NCI-H2171 treated with DMSO at 0.1 percent for 48 hours (cell line): ENCODE data around the gene RPL18.
A peak's percentile ranks its signal among the peaks of the same experiment; 100 is the strongest.

Experiments used
- DNase-seq: peaks from one replicate; lab custom pipeline; 2025; lab: John Stamatoyannopoulos, UW

The RPL18 gene

DNA sequence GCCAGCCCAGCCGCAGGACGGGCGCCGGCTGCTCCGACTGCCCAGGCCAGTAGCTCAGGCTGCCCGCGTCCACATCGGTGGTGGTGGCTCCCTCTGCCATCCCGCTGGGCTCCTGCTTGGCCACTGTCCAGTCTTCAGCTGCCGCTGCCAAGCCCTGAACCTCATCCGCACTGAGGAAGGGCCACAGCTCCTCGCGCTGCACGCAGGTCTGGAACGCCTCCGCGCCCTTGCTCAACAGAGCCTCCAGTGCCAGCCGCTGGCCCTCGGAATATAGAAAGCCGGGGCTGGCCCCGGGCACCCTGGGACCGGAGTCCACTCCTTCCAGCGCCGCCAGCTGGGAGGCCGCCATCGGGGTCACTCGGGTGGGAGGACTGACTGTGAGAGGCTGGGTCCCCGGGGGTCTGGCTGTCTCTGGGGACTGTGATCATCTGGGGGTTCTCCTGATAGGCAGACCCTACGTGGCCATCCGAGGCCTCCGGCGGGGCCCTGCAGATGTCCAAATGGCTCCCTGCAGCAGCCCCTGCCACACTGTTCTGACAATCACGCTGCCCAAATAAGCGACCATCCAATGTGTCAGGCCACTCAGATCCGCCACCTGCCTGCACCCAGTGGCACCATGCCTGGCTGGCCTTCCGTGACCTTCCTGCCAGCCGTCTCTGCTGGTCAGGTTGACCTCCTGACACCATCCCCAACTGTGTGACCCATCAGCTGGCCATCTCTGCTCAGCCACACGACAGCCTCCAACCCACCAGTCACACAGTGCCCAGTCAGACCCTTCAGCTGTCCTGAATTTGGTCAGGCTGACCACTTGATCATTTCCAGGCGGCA, 5.7 kb downstream of the RPL18 start:
- DNase-seq: no peak

DNA sequence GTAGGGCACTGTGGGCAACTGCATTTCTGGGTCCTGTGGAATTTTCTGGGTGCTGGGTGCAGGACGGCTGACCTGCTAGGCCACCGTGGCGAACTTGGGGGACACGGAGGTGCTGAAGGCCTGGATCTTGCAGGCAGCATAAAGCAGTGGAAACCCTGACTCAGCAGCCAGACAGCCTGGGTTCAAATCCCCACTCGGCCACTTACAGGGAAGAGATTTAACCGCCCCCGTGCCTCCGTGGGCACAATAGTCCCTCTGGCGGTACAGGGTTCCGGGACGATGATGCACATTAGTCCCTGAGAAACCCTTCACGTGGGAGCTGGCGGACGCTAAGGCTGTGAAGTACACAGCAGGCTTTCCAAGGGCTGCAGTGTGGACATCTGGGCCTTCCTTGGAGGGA, 7.1 kb downstream of the RPL18 start:
- no peak for DNase-seq

DNA sequence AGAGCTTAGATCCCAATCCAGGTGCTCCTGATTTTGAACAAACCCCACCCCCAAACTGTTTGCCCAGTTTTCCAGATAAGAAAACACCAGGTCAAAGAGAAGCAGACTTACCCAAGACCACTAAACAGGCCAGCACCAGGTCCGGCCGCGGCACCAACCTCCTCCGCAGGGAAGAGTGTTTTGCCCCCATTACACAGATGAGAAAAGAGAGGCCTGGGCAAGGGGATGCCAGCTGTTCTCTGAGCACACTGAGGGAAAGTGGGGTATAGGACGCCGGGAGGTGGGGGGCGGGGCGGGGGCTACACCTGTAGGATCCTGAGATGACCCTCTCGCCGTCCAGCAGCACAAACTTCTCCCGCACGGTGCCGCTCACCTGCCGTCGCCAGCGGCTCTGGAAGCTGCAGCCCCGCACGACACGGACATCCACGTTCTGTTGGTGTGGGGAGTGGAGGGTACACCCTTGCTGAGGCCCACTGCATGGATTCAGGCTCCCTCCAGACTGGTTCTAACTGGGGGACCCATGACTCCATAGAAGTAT, 9.3 kb downstream of the RPL18 start:
- no peak for DNase-seq

DNA sequence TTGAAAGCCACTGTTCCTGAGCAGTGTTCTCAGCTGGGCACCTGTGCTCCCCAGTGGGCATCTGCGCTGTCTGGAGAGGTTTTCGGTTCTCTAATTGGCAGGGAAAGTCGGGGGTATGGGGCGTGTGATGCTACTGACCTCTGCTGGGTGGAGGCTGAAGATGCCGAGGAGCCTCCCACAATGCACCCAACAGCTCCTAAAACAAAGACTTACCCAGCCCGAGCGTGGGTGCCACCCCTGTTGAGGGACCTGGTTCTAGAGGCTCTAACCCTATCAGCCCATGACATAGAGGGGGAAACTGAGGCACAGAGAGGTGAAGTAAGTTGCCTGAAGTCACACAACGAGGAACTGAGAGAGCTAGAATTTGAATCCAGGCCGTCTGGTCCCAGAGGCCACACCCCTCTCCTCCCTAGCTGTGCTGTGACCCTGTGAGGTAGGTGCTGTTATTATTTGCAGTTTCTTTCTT, 10.1 kb downstream of the RPL18 start:
- DNase-seq: peak; percentile 80

DNA sequence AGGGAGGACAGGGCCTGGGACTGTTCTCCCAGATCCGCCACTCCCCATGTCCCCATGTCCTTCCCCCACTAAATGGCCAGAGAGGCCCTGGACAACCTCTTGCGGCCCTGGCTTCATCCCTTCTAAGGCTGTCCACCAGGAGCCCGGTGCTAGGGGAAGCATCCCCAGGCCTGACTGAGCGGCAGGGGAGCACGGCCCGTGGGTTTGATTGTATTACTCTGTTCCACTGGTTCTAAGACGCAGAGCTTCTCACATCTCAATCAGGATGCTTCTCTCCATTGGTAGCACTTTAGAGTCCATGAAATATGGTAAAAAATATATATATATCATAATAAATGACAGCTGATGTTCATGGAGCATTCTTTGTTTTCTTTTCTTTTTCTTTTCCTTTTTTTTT, 11.6 kb downstream of the RPL18 start:
- DNase-seq: no peak

DNA sequence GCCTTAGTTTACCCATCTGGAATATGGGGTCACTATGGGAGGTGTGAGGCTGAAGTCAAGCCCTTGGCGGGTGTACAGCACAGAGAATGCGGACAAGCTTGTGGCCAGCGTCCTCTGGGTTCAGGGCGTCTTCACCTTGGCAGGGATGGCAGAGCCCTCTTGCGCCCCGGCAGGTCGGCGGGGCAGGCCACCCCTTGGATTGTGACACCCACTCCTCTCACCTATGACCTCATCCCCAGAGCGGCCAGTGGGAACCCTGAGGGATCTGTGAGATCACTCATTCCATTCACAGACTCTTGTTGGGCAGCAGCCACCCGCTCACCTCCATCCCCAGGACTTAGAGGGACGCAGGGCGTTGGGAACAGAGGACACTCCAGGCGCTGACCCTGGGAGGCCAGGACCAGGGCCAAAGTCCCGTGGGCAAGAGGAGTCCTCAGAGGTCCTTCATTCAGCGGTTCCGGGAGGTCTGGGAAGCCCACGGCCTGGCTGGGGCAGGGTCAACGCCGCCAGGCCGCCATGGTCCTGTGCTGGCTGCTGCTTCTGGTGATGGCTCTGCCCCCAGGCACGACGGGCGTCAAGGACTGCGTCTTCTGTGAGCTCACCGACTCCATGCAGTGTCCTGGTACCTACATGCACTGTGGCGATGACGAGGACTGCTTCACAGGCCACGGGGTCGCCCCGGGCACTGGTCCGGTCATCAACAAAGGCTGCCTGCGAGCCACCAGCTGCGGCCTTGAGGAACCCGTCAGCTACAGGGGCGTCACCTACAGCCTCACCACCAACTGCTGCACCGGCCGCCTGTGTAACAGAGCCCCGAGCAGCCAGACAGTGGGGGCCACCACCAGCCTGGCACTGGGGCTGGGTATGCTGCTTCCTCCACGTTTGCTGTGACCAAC, 12.3 kb downstream of the RPL18 start, which contains the start of gene SPACA4:
SPACA4 (plus strand) TSS at position 280 of the 896 bp plus-strand sequence; CDS start at position 517, 237 bp downstream.
- DNase-seq: no peak

DNA sequence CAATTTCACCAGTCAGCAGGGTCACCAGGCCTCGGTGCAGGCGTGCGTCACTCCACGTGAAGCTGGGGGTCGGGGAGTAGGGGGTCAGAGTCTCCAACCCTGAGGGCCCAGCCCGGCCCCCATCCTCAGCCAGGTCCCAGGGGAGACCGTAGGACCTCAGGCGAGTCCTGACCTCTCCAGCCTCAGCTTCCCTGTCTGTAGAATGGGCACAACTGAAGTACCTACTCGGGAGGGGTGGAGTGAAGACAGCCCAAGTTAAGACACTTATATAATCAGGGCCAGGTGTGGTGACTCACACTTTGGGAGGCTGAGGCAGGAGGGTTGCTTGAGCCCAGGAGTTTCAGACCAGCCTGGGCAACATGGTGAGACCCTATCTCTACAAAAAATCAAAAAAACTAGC, 15.1 kb downstream of the RPL18 start:
- DNase-seq: no peak

DNA sequence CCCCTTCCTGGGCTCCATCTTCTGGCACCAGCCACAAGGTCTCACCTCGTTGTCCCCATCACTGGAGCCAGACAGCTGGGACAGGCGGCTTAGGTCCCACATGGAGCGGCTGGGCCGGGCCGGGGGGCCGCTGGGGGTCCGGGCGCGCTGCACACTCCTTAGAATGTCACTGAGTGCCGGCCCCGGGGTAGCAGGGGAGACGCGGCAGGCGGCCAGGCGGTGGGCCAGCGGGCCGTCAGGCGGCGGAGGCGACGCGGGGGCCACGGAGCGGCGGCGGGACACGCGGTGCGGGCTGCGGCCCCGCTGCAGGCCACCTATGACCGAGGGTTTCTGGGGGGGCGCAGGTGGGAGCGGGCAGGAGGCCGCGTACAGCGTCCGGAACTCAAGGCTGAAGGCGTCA, 15.5 kb downstream of the RPL18 start:
- DNase-seq: no peak

DNA sequence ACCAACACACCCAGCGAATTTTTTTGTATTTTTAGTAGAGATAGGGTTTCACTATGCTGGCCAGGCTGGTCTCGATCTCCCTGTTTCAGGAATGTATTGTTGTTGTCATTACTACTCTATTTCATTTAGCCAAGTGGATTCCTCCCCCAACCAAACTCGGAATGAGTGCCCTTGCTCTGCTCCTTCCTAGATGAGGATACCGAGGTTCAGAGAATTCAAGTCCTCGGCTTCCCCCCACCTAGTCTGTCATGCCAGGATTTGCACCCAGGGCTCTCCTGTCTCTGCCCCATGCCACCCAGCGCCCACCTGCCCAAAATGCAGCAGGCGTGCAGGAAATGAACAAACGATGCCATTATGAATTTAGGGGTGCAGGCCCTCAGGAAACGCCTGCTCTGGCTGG, 16.0 kb downstream of the RPL18 start:
- no peak for DNase-seq

DNA sequence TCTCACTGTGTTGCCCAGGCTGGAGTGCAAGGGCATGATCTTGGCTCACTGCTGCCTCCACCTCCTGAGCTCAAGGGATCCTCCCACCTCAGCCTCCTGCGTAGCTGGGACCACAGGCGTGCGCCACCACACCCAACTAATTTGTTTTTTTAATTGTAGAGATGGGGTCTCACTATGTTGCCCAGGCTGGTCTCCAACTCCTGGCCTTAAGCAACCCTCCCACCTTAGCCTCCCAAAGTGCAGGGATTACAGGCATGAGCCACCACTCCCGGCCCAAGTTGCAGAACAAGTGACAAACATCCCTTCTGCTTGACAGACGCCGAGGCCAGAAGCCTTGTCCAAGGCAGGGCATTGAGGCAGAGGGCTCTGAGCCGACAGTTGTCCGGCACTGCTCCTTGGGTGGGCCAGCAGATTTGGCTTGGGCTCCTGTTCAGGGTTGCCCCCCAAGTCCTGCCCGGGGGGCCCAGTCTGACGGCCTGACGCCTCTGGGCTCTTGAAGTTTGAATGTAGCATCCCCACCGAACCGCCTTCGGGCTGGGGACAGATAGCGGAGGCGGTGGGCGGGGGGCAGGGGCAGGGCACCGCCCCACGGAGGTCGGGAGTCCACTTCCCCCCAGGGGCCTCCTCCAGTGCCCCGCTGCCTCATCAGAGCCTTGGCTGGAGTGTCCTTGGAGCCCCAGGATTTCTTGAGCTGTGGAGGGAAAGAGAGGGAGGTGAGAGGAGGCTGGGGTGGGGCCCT, 18.1 kb downstream of the RPL18 start:
- DNase-seq: no peak

DNA sequence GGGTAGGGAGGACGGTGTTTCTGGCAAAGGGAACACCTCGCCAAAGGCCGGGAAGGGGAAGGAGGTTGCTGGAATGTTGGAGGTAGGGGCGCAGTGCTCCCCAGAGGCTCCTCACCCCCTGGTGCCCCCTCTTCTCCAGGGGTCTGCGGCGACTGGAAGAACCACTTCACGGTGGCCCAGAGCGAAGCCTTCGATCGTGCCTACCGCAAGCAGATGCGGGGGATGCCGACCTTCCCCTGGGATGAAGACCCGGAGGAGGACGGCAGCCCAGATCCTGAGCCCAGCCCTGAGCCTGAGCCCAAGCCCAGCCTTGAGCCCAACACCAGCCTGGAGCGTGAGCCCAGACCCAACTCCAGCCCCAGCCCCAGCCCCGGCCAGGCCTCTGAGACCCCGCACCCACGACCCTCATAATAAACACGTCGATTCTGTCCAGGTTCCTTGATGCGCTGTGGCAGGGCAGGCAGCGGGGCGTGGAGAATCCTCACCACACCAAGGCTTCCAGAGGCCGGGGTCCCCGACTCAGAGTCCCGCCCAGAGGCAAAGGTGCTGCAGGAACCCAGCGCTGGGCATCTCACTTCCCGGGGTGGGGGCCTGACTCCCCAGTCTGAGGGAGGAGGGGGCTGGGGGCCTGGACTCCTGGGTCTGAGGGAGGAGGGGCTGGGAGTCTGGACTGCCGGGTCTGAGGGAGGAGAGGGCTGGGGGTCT, 19.8 kb downstream of the RPL18 start:
- DNase-seq: no peak

DNA sequence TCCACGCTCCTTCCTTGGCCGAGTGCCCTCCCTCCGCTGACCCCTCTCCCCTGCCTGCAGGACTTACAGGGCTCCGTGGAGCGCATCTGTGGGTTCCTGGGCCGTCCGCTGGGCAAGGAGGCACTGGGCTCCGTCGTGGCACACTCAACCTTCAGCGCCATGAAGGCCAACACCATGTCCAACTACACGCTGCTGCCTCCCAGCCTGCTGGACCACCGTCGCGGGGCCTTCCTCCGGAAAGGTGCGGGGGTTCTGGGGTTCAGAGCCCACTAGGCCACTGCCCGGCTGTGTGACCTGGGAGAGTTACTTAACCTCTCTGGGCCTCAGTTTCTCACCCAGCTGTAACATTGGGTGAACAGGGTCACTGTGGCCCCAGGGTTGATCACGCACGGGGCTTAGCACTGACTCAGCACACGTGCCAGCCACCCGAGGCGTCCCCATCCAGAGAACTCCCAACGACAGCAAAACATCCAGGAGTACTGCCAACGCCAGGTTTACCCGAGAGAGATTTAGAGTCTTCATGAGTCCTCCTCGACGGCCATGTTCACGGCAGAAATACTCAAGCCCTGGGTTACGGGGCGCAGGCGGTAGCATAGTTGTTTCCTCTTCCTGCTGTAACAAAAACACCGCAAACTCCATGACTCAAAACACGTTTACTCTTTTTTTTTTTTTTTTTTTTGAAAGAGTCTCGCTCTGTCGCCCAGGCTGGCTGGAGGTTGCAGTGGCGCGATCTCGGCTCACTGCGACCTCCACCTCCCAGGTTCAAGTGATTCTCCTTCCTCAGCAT, 22.1 kb downstream of the RPL18 start:
- no peak for DNase-seq

DNA sequence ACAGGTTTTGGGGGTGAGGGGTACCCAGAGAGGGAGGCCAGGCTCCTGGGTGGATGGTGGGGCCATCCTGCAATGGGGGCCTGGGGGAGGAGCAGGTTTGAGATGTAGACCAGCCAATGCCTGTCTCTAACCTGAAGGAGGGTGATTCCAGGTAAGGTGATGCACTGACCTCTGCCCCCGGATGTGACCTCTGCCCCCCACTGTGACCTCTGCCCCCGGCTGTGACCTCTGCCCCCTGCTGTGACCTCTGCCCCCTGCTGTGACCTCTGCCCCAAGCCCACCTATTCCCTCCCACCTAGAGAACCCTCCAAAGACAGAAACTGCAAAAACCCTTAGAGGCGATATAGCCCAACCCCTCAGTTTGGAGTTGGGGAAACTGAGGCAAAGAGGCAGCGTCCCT, 22.7 kb downstream of the RPL18 start:
- DNase-seq: no peak

DNA sequence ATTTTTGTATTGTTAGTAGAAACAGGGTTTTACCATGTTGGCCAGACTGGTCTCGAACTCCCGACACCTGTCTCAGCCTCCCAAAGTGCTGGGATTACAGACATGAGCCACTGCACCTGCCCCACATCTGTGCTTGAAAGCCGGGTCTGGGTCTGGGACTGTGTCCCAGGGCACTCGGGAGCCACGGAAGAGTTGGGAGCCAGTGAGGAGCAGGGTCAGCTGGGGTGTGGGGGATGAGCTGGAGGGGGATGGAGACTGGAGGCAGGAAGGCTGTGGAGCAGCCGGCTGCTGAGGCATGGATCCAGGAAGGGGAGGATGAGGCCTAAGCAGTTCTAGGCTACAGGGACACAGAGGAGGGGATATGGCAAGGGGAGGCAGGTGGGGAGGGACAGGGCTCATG, 23.1 kb downstream of the RPL18 start:
- DNase-seq: no peak

DNA sequence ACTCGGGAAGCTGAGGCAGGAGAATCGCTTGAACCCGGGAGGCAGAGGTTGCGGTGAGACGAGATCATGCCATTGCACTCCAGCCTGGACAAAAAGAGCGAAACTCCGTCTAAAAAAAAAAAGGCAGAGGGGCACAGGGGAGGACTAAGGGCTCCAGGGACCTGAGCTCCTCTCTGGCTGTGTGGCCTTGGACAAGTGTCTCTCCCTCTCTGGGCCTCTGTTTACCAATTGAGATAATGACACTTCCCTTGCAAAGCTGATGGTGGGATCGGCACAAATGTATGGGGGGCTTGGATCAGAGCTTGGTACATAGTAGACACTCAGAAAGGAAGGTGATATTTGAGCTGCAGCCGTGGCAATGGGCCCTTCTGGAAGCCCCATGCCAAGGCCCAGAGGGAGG, 23.8 kb downstream of the RPL18 start:
- DNase-seq: no peak

DNA sequence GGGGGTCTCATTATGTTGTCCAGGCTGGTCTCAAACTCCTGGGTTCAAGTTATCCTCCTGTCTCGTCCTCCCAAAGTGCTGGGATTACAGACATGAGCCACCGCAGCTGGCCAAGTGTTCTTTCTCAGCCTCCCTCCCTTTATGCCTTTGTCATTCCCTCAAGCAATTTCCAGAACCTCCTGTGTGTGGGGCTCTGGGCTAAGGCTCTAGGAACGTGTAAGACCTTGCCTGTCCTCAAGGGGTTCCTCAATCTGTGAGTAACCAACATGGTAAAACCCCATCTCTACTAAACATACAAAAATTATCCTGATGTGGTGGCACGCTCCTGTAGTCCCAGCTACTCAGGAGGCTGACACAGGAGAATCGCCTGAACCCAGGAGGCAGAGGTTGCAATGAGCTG, 28.0 kb downstream of the RPL18 start:
- DNase-seq: no peak

DNA sequence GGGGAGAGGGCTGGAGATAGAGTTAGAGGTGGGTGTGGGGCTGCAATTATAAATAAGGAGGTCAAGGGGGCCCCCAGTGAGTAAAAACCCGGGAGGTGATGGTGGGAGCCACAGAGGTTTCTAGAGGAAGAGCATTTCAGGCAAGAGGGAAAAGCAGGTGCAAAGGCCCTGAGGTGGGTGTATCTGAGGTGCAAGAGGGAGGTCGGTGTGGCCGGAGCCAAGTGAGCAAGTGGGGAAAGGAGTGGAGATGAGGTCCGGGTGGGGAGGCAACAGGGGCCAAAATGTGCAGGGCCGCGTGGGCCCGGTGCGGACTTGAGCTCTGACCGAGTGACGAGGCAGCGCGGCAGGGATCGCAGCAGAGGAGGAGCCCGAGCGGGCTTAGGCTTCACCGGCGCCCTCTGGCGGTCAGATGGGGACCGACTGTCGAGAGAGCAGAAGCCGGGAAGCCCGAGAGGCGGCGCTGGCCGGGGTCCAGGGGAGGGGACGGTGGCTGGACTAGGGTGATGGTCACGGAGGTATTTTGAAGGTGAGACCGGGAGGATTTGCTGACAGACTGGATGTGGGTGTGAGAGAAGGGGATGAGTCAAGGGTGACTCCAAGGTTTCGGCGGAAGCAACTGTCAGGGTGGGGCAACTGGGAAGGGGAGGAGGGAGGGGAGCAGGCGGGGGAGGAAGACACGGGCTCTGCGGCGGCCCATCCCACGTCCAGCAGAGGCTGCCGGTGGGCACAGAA, 30.1 kb downstream of the RPL18 start:
- peak; percentile 67 for DNase-seq

DNA sequence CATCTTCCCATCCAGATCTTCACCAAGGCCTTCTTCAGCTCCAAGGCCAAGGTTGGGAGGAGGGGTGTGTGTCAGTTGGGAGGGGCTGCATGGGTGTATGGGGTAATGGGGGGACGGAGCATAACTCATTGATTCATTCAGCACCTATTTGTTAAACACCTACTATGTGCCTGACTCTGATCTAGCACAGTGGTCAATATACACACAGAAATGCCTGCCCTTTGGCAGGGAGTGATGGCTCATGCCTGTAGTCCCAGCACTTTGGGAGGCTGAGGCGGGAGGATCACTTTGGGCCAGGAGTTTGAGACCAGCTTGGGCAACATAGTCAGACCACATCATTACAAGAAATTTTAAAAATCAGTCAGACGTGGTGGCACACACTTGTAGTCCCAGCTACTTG, 31.6 kb downstream of the RPL18 start:
- DNase-seq: no peak

DNA sequence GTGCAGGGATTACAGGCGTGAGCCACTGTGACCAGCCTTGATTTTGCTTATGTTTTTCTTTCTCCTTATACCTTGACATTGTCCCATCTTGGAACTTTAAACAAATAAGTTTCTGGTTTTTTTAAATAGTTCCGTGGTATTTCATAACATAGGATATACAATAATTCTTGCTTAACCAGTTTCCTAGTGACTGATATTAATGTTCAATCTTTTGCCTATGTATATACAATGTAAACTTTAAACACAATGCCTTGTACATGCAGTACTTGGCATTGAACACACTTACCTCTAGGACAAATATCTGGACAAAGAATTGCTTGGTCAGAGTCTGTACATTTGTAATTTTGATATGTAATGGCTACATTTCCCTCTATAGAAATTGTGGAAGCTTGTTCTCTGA, 36.8 kb downstream of the RPL18 start:
- DNase-seq: no peak

DNA sequence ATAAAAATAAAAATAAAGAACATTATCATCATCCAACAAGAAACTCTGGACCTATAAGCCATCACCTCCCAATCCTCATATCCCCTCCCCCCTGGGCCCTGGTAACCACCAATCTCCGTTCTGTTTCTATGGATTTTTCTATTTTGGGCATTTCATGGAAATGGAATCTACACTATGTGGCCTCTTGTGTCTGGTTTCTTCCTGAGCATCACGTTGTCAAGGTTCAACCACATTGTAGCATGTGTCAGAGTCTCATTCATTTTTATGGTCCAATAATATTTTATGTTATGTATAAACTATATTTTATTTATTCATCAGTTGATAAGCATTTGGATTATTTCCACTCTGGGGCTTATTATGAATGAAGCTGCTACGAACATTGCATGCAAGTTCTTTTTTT, 40.1 kb downstream of the RPL18 start:
- no peak for DNase-seq
